Right atrium auricular region (tissue), 2 donors: ENCODE data around the gene PHC2. TPM values are rescaled to one million over a fixed set of nuclear protein-coding genes. Genes with fewer than 3 reads are reported as not detected.
A peak's percentile ranks its signal among the peaks of the same experiment; 100 is the strongest.

Source experiments
- DNase-seq: peaks from one replicate; pipeline ENCODE4 v3.0.0-alpha.2; 2019; ENCODE audit warnings: low spot score
- H3K27ac ChIP-seq, 2 donors: fragments of 200-600 bp; sonication (generic); 1 replicate in 1 of 2; 2 replicates in 1 of 2; pipeline ENCODE4 v1.5.1; 2016 to 2019
- H3K27me3 ChIP-seq, 2 donors: fragments of 200-600 bp; sonication (generic); one replicate each; pipeline versions ENCODE4 v1.5.1 to v1.6.0; 2017 to 2019
- H3K36me3 ChIP-seq: fragments of 200-600 bp; sonication (generic); one replicate; pipeline ENCODE4 v1.5.1; 2016
- H3K4me1 ChIP-seq, 2 donors: fragments of 200-600 bp; sonication (generic); one replicate each; pipeline versions ENCODE4 v1.5.1 to v1.6.0; 2017 to 2019
- H3K4me3 ChIP-seq, 2 donors: fragments of 200-600 bp; sonication (generic); 1 replicate in 1 of 2; 2 replicates in 1 of 2; pipeline ENCODE4 v1.5.1; 2017 to 2019; ENCODE audit warnings: mild to moderate bottlenecking in 1 of 2, moderate library complexity in 1 of 2
- H3K9me3 ChIP-seq, 2 donors: fragments of 200-600 bp; sonication (generic); one replicate each; pipeline ENCODE4 v1.5.1; 2019
- CTCF ChIP-seq, 2 donors: fragments of 200-600 bp; sonication (generic); IDR thresholded peaks; one replicate each; pipeline ENCODE4 v1.5.1; 2019; ENCODE audit warnings: antibody characterized with exemption in 2 of 2
- total RNA-seq, 2 donors: library from RNA; depleted of rRNA; stranded (reverse); fragments of >200 nt; gene quantifications; one replicate each; pipeline ENCODE4 v1.1.0, GENCODE V29; 2016

PHC2 gene
- total RNA-seq, 2 donors from 2014 or later: 98.4 to 144 TPM

GRCh38 chr1:33375316-33375715, 55.6 kb downstream of the PHC2 start:
- H3K27ac ChIP-seq: peak overlapping the region in 1 of 2 donors; percentile 43
- H3K36me3 ChIP-seq: no peaks in the 10 kb centered on the region
- DNase-seq: no peak
- no peaks in the 10 kb centered on the region for H3K9me3 ChIP-seq
- no peaks in the 10 kb centered on the region for H3K27me3 ChIP-seq
- no peak overlapping the region for H3K4me3 ChIP-seq
- no peak for TF ChIP-seq CTCF (IDR thresholded peaks at IDR 0.05)
- peaks cover 0 to 38% of the 10 kb centered on the region in 2 donors for H3K4me1 ChIP-seq

GRCh38 chr1:33374336-33375105, 56.4 kb downstream of the PHC2 start:
- Histone ChIP-seq H3K36me3 (no peaks in the 10 kb centered on the region), H3K27ac (peak overlapping the region; percentile 33 to 57), H3K27me3 (no peaks in the 10 kb centered on the region), H3K4me1 (peaks cover 0 to 30% of the 10 kb centered on the region in 2 donors), H3K4me3 (no peak overlapping the region), H3K9me3 (no peaks in the 10 kb centered on the region)
- TF ChIP-seq CTCF (IDR thresholded peaks at IDR 0.05): no peak
- DNase-seq: no peak

- Histone ChIP-seq H3K27me3 (no peaks in the 10 kb centered on the region), H3K9me3 (no peaks in the 10 kb centered on the region), H3K36me3 (no peaks in the 10 kb centered on the region), H3K4me3 (no peak overlapping the region), H3K4me1 (peaks cover 0 to 24% of the 10 kb centered on the region in 2 donors), H3K27ac (peak overlapping the region in 1 of 2 donors; percentile 57)
- no peak for DNase-seq
- TF ChIP-seq CTCF (IDR thresholded peaks at IDR 0.05): no peak
Measured at GRCh38 chr1:33373606-33374005, 57.3 kb downstream of the PHC2 start.

GRCh38 chr1:33372677-33373076, 58.2 kb downstream of the PHC2 start:
- no peak overlapping the region for H3K27ac ChIP-seq
- TF ChIP-seq CTCF (IDR thresholded peaks at IDR 0.05): no peak
- no peaks in the 10 kb centered on the region for H3K27me3 ChIP-seq
- peaks cover 0 to 24% of the 10 kb centered on the region in 2 donors for H3K4me1 ChIP-seq
- H3K4me3 ChIP-seq: no peak overlapping the region
- H3K36me3 ChIP-seq: no peaks in the 10 kb centered on the region
- H3K9me3 ChIP-seq: no peaks in the 10 kb centered on the region
- DNase-seq: no peak

- Histone ChIP-seq H3K27ac (no peak overlapping the region), H3K27me3 (no peaks in the 10 kb centered on the region), H3K4me1 (peaks cover 0 to 24% of the 10 kb centered on the region in 2 donors), H3K4me3 (no peak overlapping the region), H3K9me3 (no peaks in the 10 kb centered on the region), H3K36me3 (no peaks in the 10 kb centered on the region)
- TF ChIP-seq CTCF (IDR thresholded peaks at IDR 0.05): no peak
- no peak for DNase-seq
Measured at GRCh38 chr1:33372162-33372561, 58.7 kb downstream of the PHC2 start.

- Histone ChIP-seq H3K27me3 (no peaks in the 10 kb centered on the region), H3K4me1 (peaks cover 0 to 33% of the 10 kb centered on the region in 2 donors), H3K9me3 (no peaks in the 10 kb centered on the region), H3K4me3 (no peak overlapping the region), H3K27ac (peak overlapping the region in 1 of 2 donors; percentile 66), H3K36me3 (no peaks in the 10 kb centered on the region)
- DNase-seq: no peak
- TF ChIP-seq CTCF (IDR thresholded peaks at IDR 0.05): no peak
Measured at GRCh38 chr1:33371334-33371733, 59.6 kb downstream of the PHC2 start.
